Effector memory CD4-positive, alpha-beta T cell (primary cell): ENCODE data around the gene RASA1.

ENCODE experiments used
- DNase-seq, 3 donors: peaks; one replicate each; pipeline ENCODE4 v3.0.0-alpha.2; 2020
- H3K27ac ChIP-seq: 2 replicates; pipeline ENCODE4 v1.7.0; 2013; ENCODE audit warnings: mild to moderate bottlenecking, low read length, moderate library complexity; ENCODE audit not compliant: insufficient read depth, poor library complexity, severe bottlenecking
- H3K27me3 ChIP-seq: replicated peaks from 2 replicates; pipeline ENCODE4 v1.7.0; 2013; ENCODE audit warnings: mild to moderate bottlenecking, low read length; ENCODE audit not compliant: insufficient read depth, control insufficient read depth, poor library complexity, severe bottlenecking
- H3K36me3 ChIP-seq: 2 replicates; pipeline ENCODE4 v1.7.0; 2013; ENCODE audit warnings: mild to moderate bottlenecking, low read length, moderate library complexity; ENCODE audit not compliant: control insufficient read depth, insufficient read depth
- H3K4me1 ChIP-seq: 2 replicates; pipeline ENCODE4 v1.7.0; 2013; ENCODE audit warnings: low read length, mild to moderate bottlenecking; ENCODE audit not compliant: control insufficient read depth, insufficient read depth, poor library complexity, severe bottlenecking
- H3K4me3 ChIP-seq: 2 replicates; pipeline ENCODE4 v1.7.0; 2013; ENCODE audit warnings: low read length, low read depth, mild to moderate bottlenecking; ENCODE audit not compliant: insufficient read depth, poor library complexity, severe bottlenecking
- H3K9me3 ChIP-seq: 2 replicates; pipeline ENCODE4 v1.7.0; 2013; ENCODE audit warnings: mild to moderate bottlenecking, low read length, moderate library complexity; ENCODE audit not compliant: control insufficient read depth

Gene RASA1

GRCh38 chr5:87382224-87382623 is 114.5 kb downstream of the RASA1 start:
- H3K4me3 ChIP-seq, result no peak overlapping the region
- H3K36me3 ChIP-seq, result peaks cover 54% of the 10 kb centered on the region
- H3K27me3 ChIP-seq, result no peaks in the 10 kb centered on the region
- H3K4me1 ChIP-seq, result no peaks in the 10 kb centered on the region
- no peaks in the 10 kb centered on the region for H3K9me3 ChIP-seq
- no peak for DNase-seq
- no peak overlapping the region for H3K27ac ChIP-seq

- H3K36me3 ChIP-seq, result peaks cover 58% of the 10 kb centered on the region
- no peak overlapping the region for H3K4me3 ChIP-seq
- no peaks in the 10 kb centered on the region for H3K4me1 ChIP-seq
- DNase-seq, result no peak
- H3K27me3 ChIP-seq, result no peaks in the 10 kb centered on the region
- H3K9me3 ChIP-seq, result no peaks in the 10 kb centered on the region
- no peak overlapping the region for H3K27ac ChIP-seq
These were observed 115.5 kb downstream of the RASA1 start for GRCh38 chr5:87383216-87383615.

GRCh38 chr5:87385802-87386201 is 118.1 kb downstream of the RASA1 start:
- H3K27me3 ChIP-seq, result no peaks in the 10 kb centered on the region
- H3K27ac ChIP-seq, result no peak overlapping the region
- H3K36me3 ChIP-seq, result peaks cover 68% of the 10 kb centered on the region
- H3K4me1 ChIP-seq, result no peaks in the 10 kb centered on the region
- DNase-seq, result no peak
- H3K4me3 ChIP-seq, result no peak overlapping the region
- no peaks in the 10 kb centered on the region for H3K9me3 ChIP-seq

GRCh38 chr5:87388129-87388528 is 120.4 kb downstream of the RASA1 start:
- no peak for DNase-seq
- H3K4me3 ChIP-seq, result no peak overlapping the region
- no peak overlapping the region for H3K27ac ChIP-seq
- H3K9me3 ChIP-seq, result no peaks in the 10 kb centered on the region
- no peaks in the 10 kb centered on the region for H3K27me3 ChIP-seq
- no peaks in the 10 kb centered on the region for H3K4me1 ChIP-seq
- peaks cover 87% of the 10 kb centered on the region for H3K36me3 ChIP-seq

- H3K4me3 ChIP-seq, result no peak overlapping the region
- H3K9me3 ChIP-seq, result no peaks in the 10 kb centered on the region
- H3K36me3 ChIP-seq, result peaks cover 92% of the 10 kb centered on the region
- no peak for DNase-seq
- no peaks in the 10 kb centered on the region for H3K4me1 ChIP-seq
- no peak overlapping the region for H3K27ac ChIP-seq
- H3K27me3 ChIP-seq, result no peaks in the 10 kb centered on the region
These were observed 121.8 kb downstream of the RASA1 start for GRCh38 chr5:87389296-87390034.

- Histone ChIP-seq H3K27me3 (no peaks in the 10 kb centered on the region), H3K4me1 (no peaks in the 10 kb centered on the region), H3K36me3 (peaks cover 93% of the 10 kb centered on the region), H3K9me3 (no peaks in the 10 kb centered on the region), H3K27ac (no peak overlapping the region), H3K4me3 (no peak overlapping the region)
- DNase-seq, result no peak
These were observed 122.4 kb downstream of the RASA1 start for GRCh38 chr5:87390075-87390474.

GRCh38 chr5:87390576-87391199 is 123.0 kb downstream of the RASA1 start:
- H3K36me3 ChIP-seq, result peaks cover 92% of the 10 kb centered on the region
- H3K4me3 ChIP-seq, result no peak overlapping the region
- no peaks in the 10 kb centered on the region for H3K4me1 ChIP-seq
- no peaks in the 10 kb centered on the region for H3K9me3 ChIP-seq
- no peaks in the 10 kb centered on the region for H3K27me3 ChIP-seq
- DNase-seq, result no peak
- H3K27ac ChIP-seq, result no peak overlapping the region

- Histone ChIP-seq H3K4me1 (no peaks in the 10 kb centered on the region), H3K4me3 (no peak overlapping the region), H3K27me3 (no peaks in the 10 kb centered on the region), H3K9me3 (no peaks in the 10 kb centered on the region), H3K36me3 (peaks cover 87% of the 10 kb centered on the region), H3K27ac (no peak overlapping the region)
- no peak for DNase-seq
These were observed 124.5 kb downstream of the RASA1 start for GRCh38 chr5:87392170-87392569.

GRCh38 chr5:87392801-87393200 is 125.1 kb downstream of the RASA1 start:
- H3K36me3 ChIP-seq, result peaks cover 87% of the 10 kb centered on the region
- no peak overlapping the region for H3K27ac ChIP-seq
- no peaks in the 10 kb centered on the region for H3K9me3 ChIP-seq
- no peak for DNase-seq
- no peaks in the 10 kb centered on the region for H3K27me3 ChIP-seq
- H3K4me1 ChIP-seq, result no peaks in the 10 kb centered on the region
- H3K4me3 ChIP-seq, result no peak overlapping the region

- H3K27me3 ChIP-seq, result no peaks in the 10 kb centered on the region
- H3K4me1 ChIP-seq, result no peaks in the 10 kb centered on the region
- no peak overlapping the region for H3K4me3 ChIP-seq
- no peak overlapping the region for H3K27ac ChIP-seq
- no peaks in the 10 kb centered on the region for H3K9me3 ChIP-seq
- no peak for DNase-seq
- H3K36me3 ChIP-seq, result peaks cover 87% of the 10 kb centered on the region
These were observed 125.6 kb downstream of the RASA1 start for GRCh38 chr5:87393331-87393730.
